ENCODE data around the gene EPHB2.

Gene EPHB2

DNA sequence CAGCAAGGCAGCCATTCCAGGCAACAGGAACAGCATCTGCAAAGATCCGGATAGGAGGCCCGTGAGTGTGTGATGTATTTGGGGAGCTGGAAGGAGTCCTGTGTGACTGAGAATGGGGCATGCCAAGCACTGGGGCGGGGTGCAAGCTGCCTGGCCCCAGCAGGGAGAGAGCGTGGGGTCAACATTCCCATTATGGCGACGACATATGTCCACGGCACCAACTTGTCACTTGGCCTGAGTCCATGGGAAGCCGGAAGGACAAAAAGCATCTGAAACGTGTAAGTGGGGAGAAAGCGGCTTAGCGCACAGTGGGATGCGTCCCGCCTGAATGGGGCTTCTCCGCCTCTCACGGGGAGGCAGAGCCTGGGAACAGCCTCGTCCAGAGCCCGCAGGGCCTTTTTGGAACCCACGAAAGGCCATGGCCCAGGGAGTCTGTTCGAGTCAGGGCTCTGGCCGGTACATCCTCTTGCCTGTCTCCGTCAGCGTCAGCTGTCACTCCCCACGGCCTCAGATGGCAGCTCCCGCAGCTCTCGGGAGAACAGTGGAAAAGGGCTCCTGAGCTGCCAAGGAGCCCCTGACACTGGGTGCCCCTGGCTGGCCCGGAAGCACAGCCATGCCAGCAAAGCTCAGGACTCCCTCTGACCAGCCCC lies 12.4 kb downstream of the EPHB2 start:
- DNase-seq, result no peak

DNA sequence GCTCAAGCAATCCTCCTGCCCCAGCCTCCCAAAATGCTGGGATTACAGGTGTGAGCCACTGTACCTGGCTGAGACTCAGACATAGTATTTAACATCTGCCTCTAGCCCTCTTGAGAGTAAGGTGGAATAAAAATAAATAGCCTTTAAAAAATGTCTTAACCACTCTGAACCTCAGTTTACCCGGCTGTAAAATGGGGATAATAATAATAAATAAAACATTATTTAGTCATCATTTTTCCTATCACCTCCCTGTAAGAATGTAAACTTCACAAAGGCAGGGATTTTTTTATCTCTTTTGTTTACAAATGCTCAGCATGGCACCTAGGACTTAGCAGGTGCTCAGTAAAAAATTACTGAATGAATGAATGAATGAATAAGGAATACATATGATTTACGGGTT lies 17.2 kb downstream of the EPHB2 start:
- DNase-seq, result no peak

DNA sequence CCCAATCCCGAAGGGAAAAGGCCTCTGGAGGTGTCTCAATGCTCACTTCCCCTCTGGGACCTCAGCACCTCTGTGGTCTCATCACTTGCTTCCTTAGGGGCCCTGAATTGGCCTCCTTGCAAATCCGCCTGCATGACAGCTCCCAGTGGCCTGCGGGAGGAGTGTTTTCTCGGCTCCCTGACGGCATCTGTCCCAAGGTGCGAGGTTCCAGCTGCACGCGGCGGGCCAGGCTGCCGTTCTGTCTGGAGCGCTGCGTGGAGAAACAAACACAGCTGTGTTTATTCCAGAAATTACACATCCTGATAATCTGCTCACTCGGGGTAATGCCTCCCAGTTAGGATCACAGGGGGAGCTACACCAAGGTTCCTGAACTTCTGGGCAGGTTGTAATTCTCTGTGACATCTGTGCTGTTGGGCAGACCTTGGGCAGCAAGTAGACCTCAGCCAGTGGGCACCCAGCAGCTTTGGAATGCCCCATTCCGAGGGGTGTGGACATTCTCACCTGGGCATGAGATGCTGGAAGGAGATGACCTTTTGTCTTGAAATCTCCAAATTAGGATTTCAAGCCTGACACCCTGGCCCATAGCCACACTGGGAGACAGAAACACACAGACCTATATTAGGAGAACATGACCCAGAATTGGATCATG lies 18.2 kb downstream of the EPHB2 start:
- no peak for DNase-seq

DNA sequence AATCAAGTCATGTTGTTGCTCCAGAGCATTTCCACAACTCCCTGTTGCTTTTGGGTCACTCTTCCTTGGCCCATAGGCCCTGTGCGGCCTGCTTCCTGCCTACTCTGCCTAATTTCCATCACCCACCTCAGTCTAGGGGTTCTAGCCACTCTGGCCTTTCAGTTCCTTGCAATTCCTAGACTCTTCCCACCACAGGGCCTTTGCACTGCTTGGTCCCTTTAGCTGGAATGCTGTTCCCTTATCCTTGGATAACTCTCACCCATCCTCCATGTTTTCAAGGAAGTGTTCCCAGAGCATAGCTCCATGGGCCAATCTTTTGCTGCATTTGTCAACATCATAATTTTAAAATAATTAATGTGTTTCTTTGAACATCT lies 18.7 kb downstream of the EPHB2 start:
- no peak for DNase-seq

DNA sequence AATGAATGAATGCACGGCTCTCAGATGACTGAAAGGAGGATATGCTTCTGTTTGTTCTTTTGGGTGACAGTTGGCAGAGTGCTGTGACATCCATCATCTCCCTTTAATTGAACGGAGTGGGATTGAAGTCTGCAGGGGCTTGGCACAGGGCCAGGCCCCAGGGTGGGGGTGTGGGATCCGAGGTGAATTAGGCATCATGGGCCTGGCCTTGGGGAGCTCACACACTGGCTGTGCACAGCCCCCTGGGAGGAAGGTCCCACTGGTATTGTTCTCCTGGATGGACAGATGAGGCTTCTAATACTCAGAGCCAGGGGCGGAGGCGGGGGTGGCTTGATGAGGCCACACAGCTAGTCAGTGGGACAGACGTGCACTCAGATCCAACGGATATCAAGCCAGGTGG lies 19.3 kb downstream of the EPHB2 start:
- peak; percentile 74 for DNase-seq

DNA sequence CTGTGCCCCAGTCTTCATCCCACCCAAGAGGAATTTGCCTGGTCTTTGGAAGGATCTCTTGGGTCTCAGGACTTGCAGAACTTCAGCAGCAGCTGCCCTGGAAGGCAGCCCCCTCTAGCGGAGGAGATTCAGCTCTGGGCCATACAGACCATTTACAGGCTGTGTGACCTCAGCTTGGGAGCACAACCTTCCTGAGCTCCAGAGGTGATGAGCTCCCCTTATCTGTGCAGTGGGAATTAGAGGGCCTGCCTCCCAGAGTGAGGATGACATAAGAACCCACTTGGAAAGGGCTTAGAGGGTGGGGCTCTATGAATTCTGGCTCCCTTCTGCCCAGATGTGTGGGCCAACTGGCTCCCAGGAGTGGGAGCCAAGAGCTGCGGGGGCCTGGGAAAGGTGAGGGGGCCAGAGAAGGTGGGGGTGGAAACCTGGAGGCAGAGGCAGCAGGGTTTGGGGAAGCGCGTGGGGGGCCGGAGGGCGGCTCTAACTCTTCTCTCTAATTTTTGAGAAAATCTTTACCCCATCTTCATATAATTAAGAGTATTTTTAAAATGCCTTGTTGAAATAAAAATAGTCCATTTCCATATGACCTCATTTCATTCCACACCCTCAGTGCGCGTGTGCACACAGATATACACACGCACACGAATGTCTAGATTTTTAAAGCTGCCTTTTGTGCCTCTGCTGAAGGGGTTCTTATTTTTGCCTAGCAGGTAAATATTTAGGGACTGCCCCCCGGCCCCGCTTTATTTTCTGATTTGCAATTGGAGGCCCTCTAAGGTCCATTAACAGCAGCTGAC lies 21.5 kb downstream of the EPHB2 start:
- no peak for DNase-seq

DNA sequence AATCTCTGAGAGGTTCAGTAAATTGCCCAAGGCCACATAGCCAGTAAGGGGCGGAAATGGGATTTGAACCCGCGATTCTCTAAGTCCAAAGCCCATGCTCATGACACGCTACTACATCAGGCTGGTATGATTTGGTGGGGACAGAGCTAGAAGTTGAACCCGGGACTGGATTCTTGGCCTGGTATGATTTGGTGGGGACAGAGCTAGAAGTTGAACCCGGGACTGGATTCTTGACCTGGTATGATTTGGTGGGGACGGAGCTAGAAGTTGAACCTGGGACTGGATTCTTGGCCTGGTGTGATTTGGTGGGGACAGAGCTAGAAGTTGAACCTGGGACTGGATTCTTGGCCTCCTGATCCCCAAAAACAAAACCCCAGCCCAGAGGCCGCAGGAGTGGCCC lies 23.0 kb downstream of the EPHB2 start:
- no peak for DNase-seq

DNA sequence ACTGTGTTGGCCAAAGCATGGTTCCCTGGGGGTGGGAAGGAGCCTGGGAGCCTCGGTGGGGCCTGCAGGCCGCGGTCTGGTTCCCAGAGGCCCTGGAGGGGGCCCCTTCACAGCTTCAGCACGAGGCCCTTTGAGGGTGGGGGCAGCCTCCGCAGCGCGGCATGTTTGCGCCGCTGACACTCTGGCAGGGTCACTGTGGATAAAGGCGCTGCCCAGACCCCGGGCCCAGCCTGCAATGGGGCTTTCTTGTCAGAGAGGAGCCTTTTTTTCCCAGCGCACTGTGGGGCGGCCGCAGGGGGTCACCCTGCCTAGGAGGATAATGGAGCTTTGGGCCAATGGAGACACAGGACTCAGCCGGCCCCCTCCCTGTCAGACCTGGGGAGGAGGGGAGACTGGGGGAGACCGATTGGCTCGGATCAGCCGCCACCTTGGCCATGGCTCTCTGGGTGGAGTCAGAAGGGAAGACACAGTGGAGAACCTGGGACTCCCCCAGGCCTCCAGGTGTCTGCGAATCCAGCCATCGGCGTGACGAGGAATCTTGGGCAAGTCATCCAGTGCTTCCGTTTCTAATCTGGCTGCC lies 26.0 kb downstream of the EPHB2 start:
- no peak for DNase-seq

DNA sequence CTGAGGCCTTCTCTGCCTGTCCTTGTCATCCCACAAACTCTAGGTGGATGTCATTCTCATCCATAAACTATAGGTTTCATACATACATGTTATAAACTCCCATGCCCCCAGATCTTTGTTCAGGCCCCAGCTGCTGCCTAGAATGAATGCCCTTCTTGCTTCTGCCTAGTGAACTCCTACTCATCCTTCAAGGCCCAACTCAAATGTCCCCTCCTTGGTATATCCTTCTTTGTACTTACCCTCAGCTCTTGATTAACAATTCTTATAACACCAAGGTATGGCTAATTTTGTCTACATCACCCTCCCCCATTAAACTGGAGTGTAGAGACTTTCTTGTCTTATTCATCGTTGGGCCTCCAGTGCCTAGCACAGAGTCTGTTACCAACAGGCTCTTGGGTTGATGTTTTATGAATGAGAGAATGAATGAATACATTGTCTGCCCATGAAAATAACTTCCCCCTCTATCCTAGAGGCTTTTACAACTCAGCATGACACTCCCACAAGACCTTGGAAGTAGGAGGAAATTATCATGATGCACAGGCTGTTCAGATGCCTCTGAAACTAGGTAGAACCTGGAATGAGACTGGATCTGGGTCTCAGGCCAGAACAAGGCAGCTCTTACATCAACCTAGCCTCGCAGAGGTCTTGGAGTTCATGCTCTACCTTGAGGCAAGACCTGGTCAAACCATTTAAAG lies 26.9 kb downstream of the EPHB2 start:
- no peak for DNase-seq

DNA sequence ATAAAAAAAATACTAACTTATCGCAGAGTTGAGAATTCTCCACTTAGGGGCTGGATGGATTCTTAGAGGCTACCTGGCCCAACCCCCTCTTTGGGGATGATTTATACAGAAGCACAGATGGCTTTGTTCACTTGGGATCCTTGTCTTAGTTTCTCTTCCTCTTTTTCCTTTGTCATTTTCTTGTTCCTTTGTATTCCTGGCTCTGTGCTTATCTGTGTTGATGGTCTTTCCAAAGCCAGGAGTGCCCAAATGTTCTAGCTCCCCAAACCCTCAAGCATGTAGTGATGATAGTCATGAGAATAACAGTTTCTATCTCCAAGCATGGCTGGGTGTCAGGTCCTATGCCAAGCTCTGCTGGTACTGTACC lies 27.4 kb downstream of the EPHB2 start:
- no peak for DNase-seq

DNA sequence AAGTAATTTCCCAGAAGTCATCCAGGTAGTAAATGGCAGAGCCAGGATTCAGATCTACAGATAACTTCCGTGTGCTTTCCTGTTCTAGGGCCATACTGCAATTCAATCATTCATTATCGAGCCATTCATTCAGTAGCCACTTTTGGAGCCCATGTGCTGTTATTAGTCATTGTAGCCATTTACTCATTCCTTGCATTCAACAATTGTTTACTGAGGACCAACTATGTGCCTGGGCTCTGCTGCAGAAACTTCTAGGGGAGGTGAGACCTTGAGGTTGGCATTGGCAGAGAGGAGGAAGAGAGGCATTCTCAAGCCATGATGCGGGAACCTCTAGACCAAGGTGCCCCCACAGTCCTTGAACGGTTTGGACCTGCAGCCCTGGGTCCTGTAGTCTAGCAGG lies 27.9 kb downstream of the EPHB2 start:
- DNase-seq, result no peak

DNA sequence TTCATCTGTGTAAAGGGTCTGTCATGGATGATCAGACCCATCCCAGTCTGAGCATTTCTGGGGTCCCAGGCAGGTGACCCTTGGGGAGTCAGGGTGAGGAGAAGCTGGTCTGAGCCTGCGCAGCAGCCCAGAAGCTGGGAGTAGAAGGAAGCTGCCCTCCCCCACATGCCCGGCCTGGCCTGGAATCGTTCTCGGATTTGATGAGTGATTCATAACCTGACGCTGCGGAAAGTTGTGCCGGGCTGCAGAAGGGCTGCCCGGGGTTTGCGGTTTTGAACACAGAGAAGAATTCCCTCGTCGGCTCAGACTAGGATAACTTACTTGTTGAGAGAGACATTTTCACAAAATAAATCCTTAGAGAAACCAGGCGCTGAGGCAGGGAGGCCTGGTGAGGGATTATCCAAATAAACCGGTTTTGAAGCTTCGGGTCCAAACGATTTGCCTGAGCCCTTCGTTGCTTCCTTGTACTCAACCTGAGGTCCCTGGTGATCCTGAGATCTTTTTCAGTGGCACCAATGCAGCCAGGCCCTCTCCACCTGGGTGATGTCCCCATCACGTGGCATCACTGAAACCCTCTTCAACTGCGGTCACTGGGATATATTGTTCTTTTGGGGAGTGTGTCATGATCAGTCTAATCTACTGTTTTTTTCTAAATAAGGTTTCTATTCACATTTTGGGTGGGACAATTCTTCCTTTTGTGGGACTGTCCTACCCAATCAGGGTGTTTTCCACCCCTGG lies 29.2 kb downstream of the EPHB2 start:
- DNase-seq, result no peak

DNA sequence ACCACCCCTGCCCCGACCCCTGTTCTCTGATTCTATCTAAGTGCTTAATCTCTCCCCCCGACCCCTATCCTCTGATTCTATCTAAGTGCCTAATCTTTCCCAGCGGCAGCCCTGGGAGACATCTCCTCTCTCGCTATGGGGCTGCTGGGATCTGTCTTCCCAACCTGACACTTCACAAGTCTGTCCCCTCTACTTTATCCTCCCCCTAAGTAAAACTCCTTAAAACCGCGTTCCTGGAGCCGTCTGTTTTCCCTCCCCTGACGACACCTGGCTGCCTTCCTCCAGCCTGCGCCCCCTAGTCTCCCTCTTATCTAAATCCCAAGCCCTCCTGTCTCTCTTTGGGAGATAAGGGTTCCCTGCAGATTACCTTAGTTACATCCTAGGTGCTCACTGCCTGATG lies 30.5 kb downstream of the EPHB2 start:
- no peak for DNase-seq

DNA sequence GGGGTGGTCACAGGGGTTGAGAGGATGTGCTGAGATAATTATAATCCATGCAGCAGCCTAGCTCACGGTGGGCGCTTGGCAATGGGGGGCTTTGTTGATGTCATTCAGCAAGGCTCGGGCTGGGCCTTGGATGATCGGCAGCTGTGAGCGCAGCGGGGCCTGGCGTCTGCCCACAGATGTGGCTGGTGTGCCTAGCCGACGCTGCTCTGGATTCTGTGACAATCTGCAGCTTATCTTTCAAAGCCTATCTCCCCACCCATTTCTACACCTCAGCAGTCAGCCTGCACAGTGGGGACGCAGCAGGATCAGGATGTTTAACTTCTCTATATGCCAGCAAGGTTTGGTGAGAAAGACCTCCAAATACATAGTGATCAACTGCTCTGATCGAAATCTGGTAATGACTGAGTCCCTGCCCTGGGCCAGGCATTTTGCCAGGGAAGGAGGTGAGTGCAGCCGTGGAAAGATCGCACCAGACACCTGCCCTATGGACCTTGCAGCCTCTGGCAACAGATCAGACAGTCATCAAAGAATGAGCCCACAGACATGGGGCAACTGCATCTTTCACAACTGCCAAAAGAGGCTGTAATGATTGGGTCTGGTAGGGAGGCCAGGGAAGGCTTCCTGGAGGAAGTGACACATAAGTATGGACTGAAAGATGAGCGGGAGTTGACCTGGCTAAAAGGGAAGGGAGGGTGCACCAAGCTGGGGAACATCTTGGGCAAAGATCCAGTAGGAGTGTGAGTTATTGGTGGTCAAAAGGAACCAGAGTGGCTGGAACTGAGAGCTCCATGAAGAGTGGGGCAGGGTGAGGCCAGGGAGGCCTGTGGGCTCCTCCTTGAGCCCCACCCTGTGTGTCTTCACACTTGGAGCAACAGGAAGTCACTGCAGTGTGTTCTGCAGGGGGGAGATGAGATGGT lies 35.3 kb downstream of the EPHB2 start:
- DNase-seq, result no peak

DNA sequence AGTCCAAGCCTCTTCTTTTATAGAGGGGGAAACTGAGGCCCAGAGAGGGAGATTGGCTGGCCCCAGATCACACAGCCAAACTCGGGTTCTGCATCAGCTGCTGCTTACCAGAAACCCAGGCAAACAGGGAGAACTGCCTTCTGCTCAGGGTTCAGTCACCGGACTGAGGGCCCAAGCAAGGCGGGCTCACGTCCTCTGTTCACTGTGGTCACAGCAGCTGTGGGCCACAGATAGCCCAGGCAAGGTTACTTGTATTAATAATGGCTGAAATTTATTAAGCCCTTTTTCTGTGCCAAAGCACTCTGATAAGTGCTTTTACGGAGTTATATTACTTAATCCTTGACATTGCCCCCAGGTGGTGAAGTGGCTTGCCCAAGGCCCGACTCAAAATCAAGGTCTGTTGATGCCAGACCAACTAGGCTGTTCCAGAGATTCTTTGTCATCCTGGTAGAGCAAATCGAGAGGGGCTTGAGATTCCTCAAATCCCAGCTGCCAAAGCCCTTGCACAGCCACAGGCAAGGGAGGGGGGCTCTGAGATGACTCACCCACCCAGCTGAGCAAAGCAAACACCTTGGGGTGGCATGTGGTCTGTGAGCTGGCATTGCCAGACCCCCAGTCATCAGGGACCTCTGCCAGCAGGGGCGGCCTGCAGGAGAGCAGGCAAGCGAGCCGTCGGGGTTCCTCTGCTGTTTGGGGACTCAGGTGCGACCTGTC lies 36.5 kb downstream of the EPHB2 start:
- DNase-seq, result no peak

DNA sequence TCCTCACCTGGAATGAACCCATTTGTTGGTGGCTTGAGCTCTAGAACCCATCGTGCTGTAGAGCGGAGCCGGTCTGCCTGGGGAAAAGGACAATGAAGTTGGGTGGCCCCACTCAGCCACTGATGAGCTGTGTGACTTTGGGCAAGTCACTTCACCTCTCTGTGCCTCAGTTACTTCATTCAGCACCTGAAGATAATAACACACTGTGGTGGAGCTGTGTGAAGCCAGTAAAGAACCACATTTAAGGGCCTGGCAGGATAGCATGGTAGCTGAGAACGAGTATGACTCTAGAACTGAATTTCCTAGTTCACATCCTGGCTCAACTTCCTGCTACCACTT lies 37.1 kb downstream of the EPHB2 start:
- no peak for DNase-seq

DNA sequence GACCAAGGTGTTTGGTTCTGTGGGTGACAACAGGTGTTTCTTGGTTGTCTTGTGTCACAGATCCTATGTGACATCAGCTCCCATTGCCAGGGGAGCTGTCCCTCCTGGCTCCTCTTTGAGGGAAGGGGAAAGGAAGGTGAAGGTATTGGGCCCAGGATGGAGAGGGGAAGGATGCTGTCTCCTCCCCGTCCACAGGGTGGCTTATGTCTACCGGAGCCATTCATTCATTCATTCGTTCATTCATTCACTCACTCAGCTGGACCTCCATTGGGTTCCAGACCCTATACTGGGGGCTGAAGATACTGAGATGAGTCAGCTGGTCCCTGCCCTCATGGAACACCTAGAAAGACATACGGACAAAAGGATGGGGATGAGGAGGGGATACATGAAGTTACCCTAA lies 38.9 kb downstream of the EPHB2 start:
- DNase-seq, result no peak

DNA sequence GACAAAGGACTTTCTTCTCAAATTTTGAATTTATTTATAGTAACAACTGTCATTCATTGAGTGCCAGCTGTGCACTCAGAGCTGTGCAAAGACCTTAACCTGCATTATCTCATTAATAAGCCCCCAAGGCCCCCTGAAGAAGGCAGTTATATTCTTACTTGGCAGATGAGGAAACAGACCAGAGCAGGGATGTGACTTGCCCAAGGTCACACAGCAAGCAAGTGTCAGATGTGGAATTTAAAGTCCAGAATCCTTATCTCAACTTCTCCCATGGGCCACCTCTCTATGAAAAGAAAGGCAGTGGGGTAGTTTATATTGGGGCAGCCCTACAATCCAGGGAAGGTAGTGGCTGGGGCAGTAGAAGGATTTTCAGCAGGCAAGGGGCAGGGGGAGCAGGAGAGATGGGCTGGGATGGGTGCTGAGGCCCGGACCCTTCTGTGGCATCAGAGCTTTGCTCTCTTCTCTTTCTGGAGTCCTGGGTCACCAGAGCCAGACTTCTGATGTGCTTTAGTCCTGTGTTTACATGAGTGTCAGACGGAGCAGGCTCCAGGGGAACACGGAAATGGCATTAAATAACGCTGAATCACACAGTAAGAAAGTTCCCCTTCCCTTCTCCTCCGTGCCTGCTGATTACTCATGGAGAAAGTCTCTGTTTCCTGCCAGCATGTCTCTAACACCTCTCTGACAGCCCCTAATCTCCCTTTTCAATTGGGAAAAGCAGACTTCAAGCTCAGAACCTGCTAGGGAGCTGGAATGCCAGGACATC lies 39.5 kb downstream of the EPHB2 start:
- DNase-seq, result no peak

DNA sequence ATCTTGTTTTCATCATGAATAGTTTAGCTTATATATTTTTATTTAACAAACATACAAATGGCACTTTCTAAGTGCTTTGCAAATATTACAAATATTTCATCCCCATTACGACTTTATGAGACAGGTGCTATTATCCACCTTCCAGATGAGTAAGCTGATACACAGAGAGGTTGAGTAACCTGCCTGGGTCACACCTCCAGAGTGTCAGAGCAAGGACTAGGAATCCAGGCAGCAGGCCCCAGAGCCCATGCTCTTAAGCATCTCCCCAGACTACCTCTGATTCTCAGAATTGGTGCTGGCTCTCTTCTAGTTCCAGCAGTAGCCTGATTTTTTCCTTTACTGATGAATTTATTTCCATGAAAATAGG lies 40.0 kb downstream of the EPHB2 start:
- DNase-seq, result no peak

DNA sequence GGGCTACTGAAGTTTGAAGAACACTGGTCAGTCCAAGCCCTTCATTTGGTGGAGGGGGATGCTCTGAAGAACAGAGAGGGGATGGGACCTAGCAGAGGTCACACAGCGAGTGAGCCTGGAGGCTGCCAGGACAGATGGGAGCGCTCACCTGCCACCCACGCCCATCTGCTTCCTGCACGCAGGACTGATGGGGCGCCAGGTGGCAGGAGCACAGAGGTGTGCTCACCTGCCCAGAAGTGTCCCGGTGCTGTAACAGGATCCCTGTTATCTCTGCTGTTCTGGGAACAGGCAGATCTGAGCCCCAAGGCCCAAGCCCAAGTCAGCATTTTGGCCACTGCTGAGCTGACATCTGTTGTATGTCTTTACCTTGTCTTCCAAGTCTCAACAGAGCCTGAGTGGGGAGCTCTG lies 40.5 kb downstream of the EPHB2 start:
- DNase-seq, result peak; percentile 23

Measured in NCI-H345 (cell line).